SK-N-SH treated with all-trans-retinoic acid at 6 μM for 48 hours (cell line): ENCODE measurements around the gene ATMIN.
A peak's percentile ranks its signal among the peaks of the same experiment; 100 is the strongest.

Source experiments
- ATAC-seq: fragments of 200-7000 bp; cut with Tn5 transposase; 3 replicates; pipeline ENCODE4 v1.9.1; 2020; ENCODE audit warnings: mild to moderate bottlenecking, moderate library complexity
- ARNTL ChIP-seq: fragments of 450-650 bp; formaldehyde crosslinking; IDR thresholded peaks from 2 replicates; pipeline ENCODE4 v1.5.0; 2020; ENCODE audit warnings: low read depth, mild to moderate bottlenecking, moderate library complexity, borderline replicate concordance
- BACH2 ChIP-seq: fragments of 250-450 bp; sonication (Bioruptor Pico); IDR thresholded peaks from 2 replicates; pipeline ENCODE4 v1.9.0; 2021; ENCODE audit warnings: mild to moderate bottlenecking, borderline replicate concordance
- CREB5 ChIP-seq: fragments of 250-450 bp; sonication (Bioruptor Pico); IDR thresholded peaks from 2 replicates; pipeline ENCODE4 v1.5.1; 2020; ENCODE audit warnings: low read depth, mild to moderate bottlenecking, moderate library complexity
- CSRNP3 ChIP-seq: fragments of 250-450 bp; sonication (Bioruptor Pico); IDR thresholded peaks from 2 replicates; pipeline ENCODE4 v1.5.1; 2021; ENCODE audit warnings: mild to moderate bottlenecking, moderate library complexity
- ESRRG ChIP-seq: fragments of 250-450 bp; sonication (Bioruptor Pico); IDR thresholded peaks from 2 replicates; pipeline ENCODE4 v1.6.1; 2021; ENCODE audit warnings: mild to moderate bottlenecking
- GLIS3 ChIP-seq: fragments of 250-450 bp; sonication (Bioruptor Pico); IDR thresholded peaks from 2 replicates; pipeline ENCODE4 v1.5.0; 2020; ENCODE audit warnings: mild to moderate bottlenecking, moderate library complexity
- ISL1 ChIP-seq: fragments of 250-450 bp; sonication (Bioruptor Pico); IDR thresholded peaks from 2 replicates; pipeline ENCODE4 v2.1.2; 2022; ENCODE audit warnings: mild to moderate bottlenecking, moderate library complexity
- OSR1 ChIP-seq: fragments of 250-450 bp; sonication (Bioruptor Pico); IDR thresholded peaks from 2 replicates; pipeline ENCODE4 v1.8.0; 2022; ENCODE audit warnings: moderate library complexity, mild to moderate bottlenecking, inconsistent platforms
- PATZ1 ChIP-seq: fragments of 250-450 bp; sonication (Bioruptor Pico); IDR thresholded peaks from 2 replicates; pipeline ENCODE4 v1.8.0; 2020; ENCODE audit warnings: mild to moderate bottlenecking, moderate library complexity, borderline replicate concordance
- POU6F1 ChIP-seq: fragments of 250-450 bp; sonication (Bioruptor Pico); IDR thresholded peaks from 2 replicates; pipeline ENCODE4 v1.8.0; 2021; ENCODE audit warnings: low read depth, mild to moderate bottlenecking, moderate library complexity, borderline replicate concordance
- RARB ChIP-seq: fragments of 250-450 bp; sonication (Bioruptor Pico); IDR thresholded peaks from 2 replicates; pipeline ENCODE4 v1.8.0; 2021; ENCODE audit warnings: mild to moderate bottlenecking, moderate library complexity
- SNAI2 ChIP-seq: fragments of 250-450 bp; sonication (Bioruptor Pico); IDR thresholded peaks from 2 replicates; pipeline ENCODE4 v1.5.0; 2020; ENCODE audit warnings: mild to moderate bottlenecking, moderate library complexity
- TSHZ2 ChIP-seq: fragments of 250-450 bp; sonication (Bioruptor Pico); IDR thresholded peaks from 2 replicates; pipeline ENCODE4 v1.5.0; 2020; ENCODE audit warnings: mild to moderate bottlenecking, moderate library complexity
- ZFP3 ChIP-seq: fragments of 250-450 bp; sonication (Bioruptor Pico); IDR thresholded peaks from 2 replicates; pipeline ENCODE4 v1.5.0; 2020; ENCODE audit warnings: mild to moderate bottlenecking, moderate library complexity
- ZNF565 ChIP-seq: fragments of 450-650 bp; formaldehyde crosslinking; conservative IDR thresholded peaks from 2 replicates; pipeline ENCODE4 v1.5.0; 2020; ENCODE audit warnings: low read depth, mild to moderate bottlenecking, moderate library complexity
- ZNF8 ChIP-seq: fragments of 450-650 bp; formaldehyde crosslinking; IDR thresholded peaks from 2 replicates; pipeline ENCODE4 v1.5.0; 2020; ENCODE audit warnings: mild to moderate bottlenecking, moderate library complexity

The ATMIN gene

GRCh38 chr16:80993834-80994233, 41.8 kb upstream of the ATMIN start:
- peak; percentile 24; the same call in 2 of the 3 replicates for ATAC-seq
- no peak for TF ChIP-seq SNAI2 (CRISPR knock-in tag)
- no peak for TF ChIP-seq ESRRG
- no peak for TF ChIP-seq CSRNP3 (CRISPR knock-in tag)
- TF ChIP-seq CREB5: no peak

- TF ChIP-seq OSR1 (CRISPR knock-in tag) (no peak), ISL1 (peak; percentile 40)
- TF ChIP-seq, all 23 proteins: peak for 1
- 0 out of 3 replicates have a peak, but pooled peaks have one; percentile 19 for ATAC-seq
These were observed 41.2 kb upstream of the ATMIN start for GRCh38 chr16:80994451-80994850.

GRCh38 chr16:80996688-80997138, 38.9 kb upstream of the ATMIN start:
- no peak for ATAC-seq
- TF ChIP-seq SNAI2 (CRISPR knock-in tag) (no peak), ZFP3 (CRISPR knock-in tag) (no peak), TSHZ2 (CRISPR knock-in tag) (no peak), POU6F1 (CRISPR knock-in tag) (no peak), PATZ1 (CRISPR knock-in tag) (no peak), BACH2 (CRISPR knock-in tag) (no peak), ISL1 (no peak), CSRNP3 (CRISPR knock-in tag) (no peak)

- ATAC-seq: 0 out of 3 replicates have a peak, but pooled peaks have one; percentile 8
- TF ChIP-seq ZNF8 (CRISPR knock-in tag): no peak
- peak; percentile 63 for TF ChIP-seq ISL1
- TF ChIP-seq, all 23 proteins: peak for 1
These were observed 38.4 kb upstream of the ATMIN start for GRCh38 chr16:80997139-80997798.

- ATAC-seq: no peak
- TF ChIP-seq GLIS3 (CRISPR knock-in tag): no peak
- no peak for TF ChIP-seq RARB
- TF ChIP-seq ZNF8 (CRISPR knock-in tag): no peak
- TF ChIP-seq ISL1: no peak
- no peak for TF ChIP-seq CREB5
- TF ChIP-seq ZFP3 (CRISPR knock-in tag): no peak
- no peak for TF ChIP-seq BACH2 (CRISPR knock-in tag)
- TF ChIP-seq POU6F1 (CRISPR knock-in tag): no peak
- no peak for TF ChIP-seq SNAI2 (CRISPR knock-in tag)
- TF ChIP-seq ARNTL (CRISPR knock-in tag): no peak
- no peak for TF ChIP-seq ZNF565 (CRISPR knock-in tag)
These were observed 37.5 kb upstream of the ATMIN start for GRCh38 chr16:80997964-80998620.
